Retinal pigment epithelial cell (primary cell): ENCODE data around the gene CELSR1.

ENCODE experiments used
- DNase-seq: peaks from one replicate; pipeline ENCODE4 v3.0.0-alpha.2; 2010; ENCODE audit warnings: low read depth
- H3K4me3 ChIP-seq: 2 replicates; pipeline ENCODE4 v1.5.1; 2011; ENCODE audit warnings: mild to moderate bottlenecking, low read length, control low read depth, moderate library complexity
- CTCF ChIP-seq: conservative IDR thresholded peaks from 2 replicates; pipeline ENCODE4 v1.5.1; 2011; ENCODE audit warnings: low read depth, low read length, control low read depth, inconsistent platforms

Gene CELSR1

DNA sequence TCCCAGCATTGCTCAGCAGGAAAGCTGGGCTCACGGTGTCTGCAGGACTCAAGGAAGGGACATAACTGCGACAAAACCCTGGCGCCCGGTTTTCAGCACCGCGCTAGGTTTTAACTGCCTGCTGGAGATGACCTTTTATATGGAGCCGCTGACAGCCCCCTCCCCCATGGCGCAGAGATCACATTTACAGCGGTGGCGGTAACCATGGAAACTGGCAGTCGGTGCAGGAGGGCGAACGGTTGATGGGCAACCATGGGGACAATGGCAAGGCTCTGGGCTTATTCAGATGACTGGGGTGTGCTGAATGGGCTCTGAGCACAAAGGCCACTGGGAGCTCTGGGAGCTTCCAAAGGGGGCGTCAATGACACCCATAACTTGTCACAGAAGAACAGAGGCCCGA lies 37.2 kb downstream of the CELSR1 start:
- no peak overlapping the region for H3K4me3 ChIP-seq
- no peak for TF ChIP-seq CTCF
- DNase-seq = no peak

DNA sequence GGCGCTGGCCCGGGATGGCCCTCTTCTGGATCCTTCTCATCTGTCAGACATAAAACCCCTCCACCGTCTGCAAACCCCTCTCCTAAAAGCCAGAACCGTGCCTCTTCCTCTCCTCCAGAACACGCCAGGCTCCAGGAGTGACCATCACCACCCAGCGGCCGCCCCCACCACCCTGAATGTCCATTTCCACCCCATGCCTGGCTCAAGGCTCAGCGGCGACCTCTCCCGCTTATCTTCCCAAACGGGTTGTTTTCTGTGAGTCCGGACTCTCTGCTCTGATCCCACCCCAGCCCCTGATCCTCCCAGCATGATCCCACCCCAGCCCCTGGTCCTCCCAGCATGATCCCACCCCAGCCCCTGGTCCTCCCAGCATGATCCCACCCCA lies 37.6 kb downstream of the CELSR1 start:
- no peak overlapping the region for H3K4me3 ChIP-seq
- TF ChIP-seq CTCF = no peak
- DNase-seq = no peak

DNA sequence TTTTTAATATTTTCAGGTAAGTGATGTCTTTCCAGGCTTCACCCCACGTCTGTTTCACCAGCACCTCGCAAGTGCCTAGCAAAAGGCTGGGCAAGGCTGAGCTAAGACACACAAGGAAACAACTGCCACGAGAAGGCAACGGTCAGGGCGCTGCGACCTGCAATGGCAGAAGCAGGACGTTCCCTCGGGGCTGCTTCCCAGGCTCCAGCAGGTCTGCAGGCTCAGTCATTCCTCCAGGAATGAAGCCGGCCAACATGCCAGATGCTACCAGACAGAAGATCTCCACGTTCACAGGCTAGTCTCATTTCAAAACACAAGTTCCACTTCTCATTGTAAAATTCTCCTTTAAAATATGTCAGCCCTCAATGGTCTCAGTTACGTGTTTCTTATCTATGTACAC lies 45.5 kb downstream of the CELSR1 start:
- no peak for DNase-seq
- no peak for TF ChIP-seq CTCF
- H3K4me3 ChIP-seq = no peak overlapping the region

DNA sequence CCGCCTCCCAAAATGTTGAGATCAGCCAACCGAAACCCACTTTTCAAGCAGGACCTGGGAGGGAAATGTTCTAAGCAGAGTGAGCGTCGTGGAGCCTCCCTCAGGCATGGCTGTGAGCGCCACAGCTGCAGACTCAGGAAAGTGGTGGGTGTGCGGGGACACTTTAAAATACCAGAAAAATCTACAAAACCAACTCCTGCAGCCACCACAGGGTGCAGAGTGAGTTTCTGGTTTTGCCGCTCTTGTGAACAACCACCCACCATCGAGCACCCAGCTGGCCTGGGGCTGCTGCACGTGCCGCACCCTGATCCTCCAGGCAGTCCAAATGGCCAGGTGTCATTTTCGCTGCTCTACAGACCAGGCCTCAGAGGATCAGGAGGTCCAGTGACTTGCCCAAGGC lies 46.9 kb downstream of the CELSR1 start:
- no peak for DNase-seq
- H3K4me3 ChIP-seq = no peak overlapping the region
- TF ChIP-seq CTCF = no peak

- no peak for TF ChIP-seq CTCF
- no peak overlapping the region for H3K4me3 ChIP-seq
- no peak for DNase-seq
These were observed 50.3 kb downstream of the CELSR1 start for GRCh38 chr22:46486996-46487717.

DNA sequence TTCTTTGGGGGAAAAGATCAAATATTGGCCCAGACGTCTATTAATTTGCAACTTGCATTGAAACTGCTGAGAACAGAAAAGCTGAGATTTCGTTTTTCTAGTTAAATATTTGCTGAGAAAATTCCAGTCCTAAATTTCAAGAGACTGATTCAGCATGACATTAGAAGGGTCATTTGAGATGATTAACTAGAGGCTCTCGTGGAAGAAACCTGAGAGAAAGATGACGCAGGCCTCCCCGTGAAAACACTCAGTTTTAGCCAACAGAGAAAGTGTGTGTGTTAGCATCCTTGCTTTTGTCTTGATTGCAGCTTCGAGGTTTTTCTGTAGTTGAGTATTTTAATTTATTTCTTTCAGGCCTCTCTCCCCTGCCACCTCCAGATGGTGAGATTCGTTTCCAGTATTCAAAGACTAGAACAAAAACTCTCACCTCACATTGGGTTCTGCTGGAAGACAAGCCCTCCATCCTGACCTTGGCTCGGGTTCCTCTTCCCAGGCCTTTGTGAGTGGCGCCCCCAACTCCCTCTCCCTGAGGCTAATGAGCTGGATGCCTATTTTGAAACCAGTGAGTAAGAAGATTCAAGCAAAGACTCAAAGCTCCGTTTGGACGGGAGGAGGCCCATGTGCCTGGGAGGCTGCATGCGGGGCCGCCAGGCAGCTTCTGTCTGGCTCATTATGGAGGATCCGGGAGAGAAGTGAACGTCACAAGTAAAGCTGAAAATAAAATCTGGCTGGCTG lies 52.4 kb downstream of the CELSR1 start:
- H3K4me3 ChIP-seq = no peak overlapping the region
- no peak for TF ChIP-seq CTCF
- no peak for DNase-seq
